ENCODE data around the gene SLC35G3. TPM values are rescaled to one million over a fixed set of nuclear protein-coding genes. Genes with fewer than 3 reads are reported as not detected.

Gene SLC35G3
- total and polyA plus RNA-seq, 8 donors: 0.12 TPM; not detected in 7

- Histone ChIP-seq H3K9me3 (no peaks in the 10 kb centered on the region), H3K27ac (no peak overlapping the region), H3K27me3 (peaks cover 0 to 8% (median 0%) of the 10 kb centered on the region in 3 donors), H3K4me1 (peaks cover 10 to 20% (median 18%) of the 10 kb centered on the region in 4 donors), H3K4me3 (no peak overlapping the region), H3K36me3 (peaks cover 0 to 2% (median under 1%) of the 10 kb centered on the region in 4 donors)
- intact Hi-C loops (cut with DNase I; ENCODE audit: low total_unique reads): no loop called here
- 81 to 90% (median 85%) methylated on average over 4 of the region's 4 CpGs for WGBS, 5 donors
- no peak for TF ChIP-seq POLR2A (IDR thresholded peaks at IDR 0.05)
- no peak for TF ChIP-seq CTCF (IDR thresholded peaks at IDR 0.05)
- TF ChIP-seq EP300 (IDR thresholded peaks at IDR 0.05): no peak
- TF ChIP-seq POLR2AphosphoS5 (IDR thresholded peaks at IDR 0.05): no peak
- DNase-seq: no peak
Measured at GRCh38 chr17:35144840-35145239, 49.4 kb downstream of the SLC35G3 start.

Other genes starting within 250 kb of the SLC35G3 start
- 1 to 10 TPM in 2 of 5 donors, under 1 TPM in 1, not detected in 2; 0.45 to 8.6 (median 4.5) TPM for gene CCT6B, start 232.9 kb downstream of the SLC35G3 start, total RNA-seq
- 1 to 10 TPM in 2 of 3 donors, under 1 TPM in 1; 0.56 to 1.5 (median 1.4) TPM for gene CCT6B, start 232.9 kb downstream of the SLC35G3 start, polyA plus RNA-seq
- 10 to 100 TPM in 2 of 5 donors, 1 to 10 TPM in 3; 7.7 to 20.2 (median 8.5) TPM for gene ZNF830, start 232.9 kb downstream of the SLC35G3 start, total RNA-seq
- 10 to 100 TPM in 1 of 3 donors, 1 to 10 TPM in 2; 9.0 to 10.7 (median 9.8) TPM for gene ZNF830, start 232.9 kb downstream of the SLC35G3 start, polyA plus RNA-seq
- gene LIG3, start 213.9 kb downstream of the SLC35G3 start, total RNA-seq: 100 to 1,000 TPM in 1 of 5 donors, 10 to 100 TPM in 4; 20.3 to 212 (median 39.5) TPM
- 1 to 10 TPM; 4.7 to 7.8 (median 5.8) TPM for gene LIG3, start 213.9 kb downstream of the SLC35G3 start, polyA plus RNA-seq
- 10 to 100 TPM; 10.7 to 31.0 (median 20.4) TPM for gene RFFL, start 130.7 kb downstream of the SLC35G3 start, total RNA-seq
- 10 to 100 TPM in 1 of 3 donors, 1 to 10 TPM in 2; 6.2 to 14.5 (median 7.2) TPM for gene RFFL, start 130.7 kb downstream of the SLC35G3 start, polyA plus RNA-seq
- 10 to 100 TPM in 1 of 5 donors, 1 to 10 TPM in 4; 2.2 to 31.5 (median 3.5) TPM for gene RAD51D, start 74.5 kb downstream of the SLC35G3 start, total RNA-seq
- gene RAD51D, start 74.5 kb downstream of the SLC35G3 start, polyA plus RNA-seq: 1 to 10 TPM; 2.9 to 5.0 (median 3.1) TPM
- gene FNDC8, start 72.8 kb downstream of the SLC35G3 start, total RNA-seq: not detected
- not detected for gene FNDC8, start 72.8 kb downstream of the SLC35G3 start, polyA plus RNA-seq
- 100 to 1,000 TPM in 1 of 5 donors, 10 to 100 TPM in 1, 1 to 10 TPM in 2, not detected in 1; 7.7 to 208 (median 19.2) TPM for gene NLE1, start 52.1 kb downstream of the SLC35G3 start, total RNA-seq
- gene NLE1, start 52.1 kb downstream of the SLC35G3 start, polyA plus RNA-seq: 1 to 10 TPM; 6.2 to 9.2 (median 6.4) TPM
- 1 to 10 TPM in 2 of 5 donors, under 1 TPM in 1, not detected in 2; 0.45 to 1.8 (median 1.5) TPM for gene UNC45B, start 46.6 kb downstream of the SLC35G3 start, total RNA-seq
- under 1 TPM; 0.05 to 0.15 (median 0.06) TPM for gene UNC45B, start 46.6 kb downstream of the SLC35G3 start, polyA plus RNA-seq
- 10 to 100 TPM in 4 of 5 donors, under 1 TPM in 1; 0.58 to 59.5 (median 20.2) TPM for gene SLFN5, start 48.7 kb upstream of the SLC35G3 start, total RNA-seq
- gene SLFN5, start 48.7 kb upstream of the SLC35G3 start, polyA plus RNA-seq: 1 to 10 TPM; 3.8 to 5.5 (median 5.2) TPM
- gene SLFN11, start 179.2 kb upstream of the SLC35G3 start, total RNA-seq: 10 to 100 TPM in 2 of 5 donors, 1 to 10 TPM in 2, under 1 TPM in 1; 0.89 to 38.5 (median 7.2) TPM
- 1 to 10 TPM; 2.4 to 7.8 (median 4.9) TPM for gene SLFN11, start 179.2 kb upstream of the SLC35G3 start, polyA plus RNA-seq
- 100 to 1,000 TPM in 1 of 5 donors, 10 to 100 TPM in 2, 1 to 10 TPM in 2; 1.3 to 182 (median 14.3) TPM for gene SLFN12, start 238.1 kb upstream of the SLC35G3 start, total RNA-seq
- 1 to 10 TPM in 2 of 3 donors, under 1 TPM in 1; 0.85 to 3.1 (median 2.9) TPM for gene SLFN12, start 238.1 kb upstream of the SLC35G3 start, polyA plus RNA-seq

Measured in stomach (tissue), 9 donors.